HG03469 (cell line): Measurements from ENCODE around the gene PLPPR1.

Experiments
- ATAC-seq: cut with Tn5 transposase; IDR thresholded peaks from one replicate; pipeline ENCODE4 v1.9.1; 2021; ENCODE audit warnings: mild to moderate bottlenecking, moderate library complexity, moderate number of reproducible peaks; ENCODE audit not compliant: unreplicated experiment

PLPPR1 gene

DNA sequence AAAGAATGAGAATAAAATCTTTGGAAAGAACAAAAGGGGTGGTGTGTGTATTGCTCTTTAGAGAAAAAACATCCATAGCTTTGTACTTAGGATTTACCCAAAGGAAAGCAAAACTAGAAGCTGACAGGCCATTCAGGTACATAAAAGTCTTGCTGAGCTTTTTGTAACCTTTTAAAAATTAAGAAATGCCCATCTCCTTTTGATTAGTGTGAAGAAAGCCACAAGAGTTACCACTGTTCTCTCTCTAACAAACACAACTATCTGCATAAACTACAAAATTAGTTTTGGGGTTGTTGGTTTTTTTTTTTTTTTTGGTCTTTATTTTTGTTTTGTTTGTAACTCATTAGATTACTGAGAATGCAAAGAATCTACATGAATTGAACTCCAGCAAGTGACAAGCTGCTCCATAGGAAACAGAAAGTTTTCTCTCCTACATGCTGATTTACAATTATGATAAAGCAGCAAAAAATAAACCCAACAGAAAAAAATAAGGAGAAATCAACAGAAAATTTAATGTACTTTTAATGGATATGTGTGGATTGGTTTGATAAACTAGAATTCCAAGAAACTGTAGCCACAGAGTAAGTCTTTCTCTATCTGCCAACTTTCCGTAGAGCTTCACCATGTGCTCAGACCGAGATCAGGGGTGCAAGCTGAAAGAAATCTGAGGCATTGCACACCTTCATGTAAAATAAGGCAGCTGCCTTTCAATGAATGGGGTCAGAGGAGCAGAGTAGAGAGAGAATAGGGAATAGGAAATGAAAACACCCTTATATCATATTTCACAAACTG is 344.0 kb downstream of the PLPPR1 start:
- ATAC-seq = no peak
